ENCODE data around the gene ZNF512. TPM values are rescaled to one million over a fixed set of nuclear protein-coding genes. Genes with fewer than 3 reads are reported as not detected.

ZNF512 gene
- total RNA-seq, 4 donors from 2014 or later = 39.2 to 70.6 (median 50.3) TPM

DNA sequence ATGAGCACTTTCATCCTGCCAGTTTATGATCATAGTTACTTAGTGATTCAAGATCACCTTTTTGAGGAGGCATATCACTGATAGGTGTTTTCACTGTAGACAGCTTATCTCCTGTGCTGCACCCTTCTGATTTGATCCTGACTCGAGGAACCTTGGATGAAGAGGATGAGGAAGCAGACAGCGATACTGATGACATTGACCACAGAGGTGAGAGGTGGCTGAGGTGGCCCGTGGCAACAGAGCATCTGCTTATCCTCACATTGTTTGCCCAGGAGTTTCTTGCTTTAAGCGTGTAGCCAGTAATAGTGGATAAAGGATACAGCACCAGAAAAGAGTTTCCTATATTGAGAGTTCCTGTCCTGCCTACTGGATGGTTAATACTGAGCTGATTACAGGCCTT, 64.9 kb downstream of the ZNF512 start:
- Histone ChIP-seq H3K4me3 (replicated peaks in 1 of 3) (no peak overlapping the region), H3K36me3 (peaks cover 41 to 60% of the 10 kb centered on the region in 2 donors), H3K27me3 (no peaks in the 10 kb centered on the region), H3K9me3 (no peaks in the 10 kb centered on the region), H3K27ac (no peak overlapping the region), H3K4me1 (peaks cover 0 to 4% of the 10 kb centered on the region in 2 donors)
- WGBS, 2 donors = 90 to 92% methylated on average over 4 of the region's 4 CpGs
- DNase-seq = no peak
- intact Hi-C loops (cut with DNase I) = no loop called here
- TF ChIP-seq POLR2A (IDR thresholded peaks at IDR 0.05) = no peak
- TF ChIP-seq, protein P1, sequence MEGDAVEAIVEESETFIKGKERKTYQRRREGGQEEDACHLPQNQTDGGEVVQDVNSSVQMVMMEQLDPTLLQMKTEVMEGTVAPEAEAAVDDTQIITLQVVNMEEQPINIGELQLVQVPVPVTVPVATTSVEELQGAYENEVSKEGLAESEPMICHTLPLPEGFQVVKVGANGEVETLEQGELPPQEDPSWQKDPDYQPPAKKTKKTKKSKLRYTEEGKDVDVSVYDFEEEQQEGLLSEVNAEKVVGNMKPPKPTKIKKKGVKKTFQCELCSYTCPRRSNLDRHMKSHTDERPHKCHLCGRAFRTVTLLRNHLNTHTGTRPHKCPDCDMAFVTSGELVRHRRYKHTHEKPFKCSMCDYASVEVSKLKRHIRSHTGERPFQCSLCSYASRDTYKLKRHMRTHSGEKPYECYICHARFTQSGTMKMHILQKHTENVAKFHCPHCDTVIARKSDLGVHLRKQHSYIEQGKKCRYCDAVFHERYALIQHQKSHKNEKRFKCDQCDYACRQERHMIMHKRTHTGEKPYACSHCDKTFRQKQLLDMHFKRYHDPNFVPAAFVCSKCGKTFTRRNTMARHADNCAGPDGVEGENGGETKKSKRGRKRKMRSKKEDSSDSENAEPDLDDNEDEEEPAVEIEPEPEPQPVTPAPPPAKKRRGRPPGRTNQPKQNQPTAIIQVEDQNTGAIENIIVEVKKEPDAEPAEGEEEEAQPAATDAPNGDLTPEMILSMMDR (IDR thresholded peaks at IDR 0.05) = no peak

DNA sequence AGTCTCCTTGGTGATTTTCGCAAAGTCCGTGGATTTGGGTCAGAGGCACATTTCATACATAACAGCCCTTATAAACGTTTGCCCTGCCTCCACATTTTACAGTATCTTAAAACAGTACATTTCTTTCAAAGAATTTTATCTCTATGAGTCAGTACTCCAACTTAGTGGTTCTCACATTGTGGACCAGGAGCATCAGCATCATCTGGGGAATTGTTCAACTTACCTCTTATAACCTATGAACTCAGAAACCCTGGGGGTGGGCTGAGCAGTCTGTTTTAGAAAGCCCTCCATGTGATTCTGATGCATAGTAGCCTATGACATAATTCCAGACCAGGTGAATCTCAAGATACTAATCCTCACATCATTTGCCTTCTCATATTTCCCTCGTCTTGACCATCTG, 68.2 kb downstream of the ZNF512 start:
- H3K36me3 ChIP-seq = peaks cover 68 to 84% of the 10 kb centered on the region in 2 donors

DNA sequence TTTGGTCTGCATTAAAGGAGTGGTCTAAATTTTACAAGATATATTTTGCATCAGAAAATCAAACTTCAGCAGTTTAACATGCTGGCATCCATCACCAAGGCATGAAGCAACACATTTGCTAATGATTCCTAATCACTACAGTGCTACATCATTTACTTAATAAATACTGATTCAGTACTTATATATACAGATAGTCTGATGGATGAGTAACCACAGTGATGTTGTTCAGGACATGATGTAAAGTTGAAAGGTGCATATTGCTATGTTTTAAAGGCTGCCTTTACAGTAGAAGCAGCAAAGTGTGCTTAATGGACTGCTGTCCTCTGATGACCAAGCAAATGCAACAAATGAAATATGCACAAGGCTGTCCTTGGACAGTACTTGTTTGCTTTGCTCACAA, 69.5 kb downstream of the ZNF512 start:
- no peaks in the 10 kb centered on the region for H3K9me3 ChIP-seq
- H3K4me1 ChIP-seq = no peaks in the 10 kb centered on the region
- H3K36me3 ChIP-seq = peaks cover 80 to 91% of the 10 kb centered on the region in 2 donors
- H3K4me3 ChIP-seq (replicated peaks in 1 of 3) = no peak overlapping the region
- intact Hi-C loops (cut with DNase I) = no loop called here
- H3K27ac ChIP-seq = no peak overlapping the region
- H3K27me3 ChIP-seq = no peaks in the 10 kb centered on the region
- no peak for DNase-seq
- TF ChIP-seq, protein P1 (IDR thresholded peaks at IDR 0.05) = no peak
- TF ChIP-seq POLR2A (IDR thresholded peaks at IDR 0.05) = no peak

More for the DNA sequence above, 68.2 kb downstream of the ZNF512 start:
- Histone ChIP-seq H3K9me3 (no peaks in the 10 kb centered on the region), H3K27me3 (no peaks in the 10 kb centered on the region), H3K4me3 (replicated peaks in 1 of 3) (no peak overlapping the region), H3K27ac (no peak overlapping the region), H3K4me1 (no peaks in the 10 kb centered on the region)
- no peak for TF ChIP-seq POLR2A (IDR thresholded peaks at IDR 0.05)
- TF ChIP-seq, protein P1 (IDR thresholded peaks at IDR 0.05) = no peak
- WGBS, 2 donors = 84 to 87% methylated on average over 4 of the region's 4 CpGs
- intact Hi-C loops (cut with DNase I) = no loop called here
- DNase-seq = no peak

DNA sequence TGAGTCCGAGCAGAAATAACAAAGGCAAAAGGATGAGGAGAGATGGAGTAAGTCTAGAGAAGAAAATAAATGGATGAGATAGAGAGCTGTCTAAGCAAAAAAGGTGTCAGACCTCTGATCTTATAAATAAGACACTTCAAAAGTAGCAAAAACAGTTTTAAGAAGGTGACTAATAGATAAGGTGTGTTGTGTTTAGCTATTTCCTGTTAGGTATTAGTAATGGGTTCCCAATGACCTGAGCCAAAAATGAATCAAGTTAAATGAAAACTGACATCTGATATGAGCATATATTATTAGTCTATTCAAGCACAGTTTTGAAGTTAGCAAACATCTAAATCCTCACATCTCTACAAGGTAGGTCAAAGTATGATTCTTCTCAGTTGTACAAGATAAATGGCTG, 69.9 kb downstream of the ZNF512 start:
- H3K4me1 ChIP-seq = no peaks in the 10 kb centered on the region
- no peaks in the 10 kb centered on the region for H3K9me3 ChIP-seq
- H3K27me3 ChIP-seq = no peaks in the 10 kb centered on the region
- TF ChIP-seq POLR2A (IDR thresholded peaks at IDR 0.05) = no peak
- TF ChIP-seq, protein P1 (IDR thresholded peaks at IDR 0.05) = no peak
- peaks cover 79 to 91% of the 10 kb centered on the region in 2 donors for H3K36me3 ChIP-seq
- intact Hi-C loops (cut with DNase I) = no loop called here
- WGBS, 2 donors = 90 to 92% methylated on average over 1 of the region's 1 CpG
- H3K27ac ChIP-seq = no peak overlapping the region
- no peak for DNase-seq
- H3K4me3 ChIP-seq (replicated peaks in 1 of 3) = no peak overlapping the region

DNA sequence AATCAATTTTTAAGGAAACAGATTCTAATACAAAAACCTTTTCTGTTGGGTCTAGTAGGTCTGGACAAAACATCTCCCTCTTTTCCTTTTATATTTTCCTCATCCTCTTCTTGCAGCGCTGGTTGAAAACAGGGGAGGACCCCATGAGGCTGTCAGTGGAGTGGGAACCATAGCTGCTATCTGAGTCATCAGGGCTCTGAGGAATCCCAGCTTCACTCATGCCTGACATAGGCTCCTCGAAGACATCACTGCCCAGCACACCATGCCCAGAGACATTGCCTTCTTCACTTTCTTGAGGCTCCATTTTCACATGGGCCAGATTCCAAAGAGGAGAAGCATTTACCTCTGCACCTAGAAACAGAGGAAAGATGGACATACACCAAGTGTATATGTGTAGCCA, 70.6 kb downstream of the ZNF512 start:
- TF ChIP-seq, protein P1 (IDR thresholded peaks at IDR 0.05) = no peak
- no peak for TF ChIP-seq POLR2A (IDR thresholded peaks at IDR 0.05)
- intact Hi-C loops (cut with DNase I) = no loop called here
- Histone ChIP-seq H3K4me3 (replicated peaks in 1 of 3) (no peak overlapping the region), H3K36me3 (peaks cover 76 to 91% of the 10 kb centered on the region in 2 donors), H3K4me1 (no peaks in the 10 kb centered on the region), H3K27me3 (no peaks in the 10 kb centered on the region), H3K27ac (no peak overlapping the region), H3K9me3 (no peaks in the 10 kb centered on the region)
- 85 to 88% methylated on average over 2 of the region's 2 CpGs for WGBS, 2 donors
- no peak for DNase-seq
